CD14-positive monocyte (primary cell): ENCODE data around the gene RECK. TPM values are rescaled to one million over a fixed set of nuclear protein-coding genes. Genes with fewer than 3 reads are reported as not detected.

Source experiments
- DNase-seq, 3 donors: peaks; one replicate each; pipeline ENCODE4 v3.0.0-alpha.2; 2011 to 2022
- H2AFZ ChIP-seq: 2 replicates; pipeline ENCODE4 v1.6.0; 2012; ENCODE audit warnings: mild to moderate bottlenecking, low read depth, low read length, inconsistent platforms; ENCODE audit not compliant: insufficient read depth, poor library complexity, severe bottlenecking
- H3K27ac ChIP-seq, 2 donors: 1 replicate in 1 of 2; 2 replicates in 1 of 2; pipeline ENCODE4 v1.5.1; 2012 to 2013; ENCODE audit warnings: low read length in 2 of 2, control low read depth in 1 of 2, inconsistent platforms in 1 of 2, low read depth in 1 of 2, mild to moderate bottlenecking in 1 of 2
- H3K27me3 ChIP-seq, 2 donors: one replicate each; pipeline versions ENCODE4 v1.6.0 to v1.6.1; 2011 to 2013; ENCODE audit warnings: low read length in 2 of 2; ENCODE audit not compliant: control insufficient read depth in 2 of 2, insufficient read depth in 2 of 2
- H3K36me3 ChIP-seq, 2 donors: replicated peaks in 1 of 2; 1 replicate in 1 of 2; 2 replicates in 1 of 2; pipeline versions ENCODE4 v1.5.1 to v1.6.1; 2012 to 2013; ENCODE audit warnings: low read length in 2 of 2, control low read depth in 1 of 2, inconsistent platforms in 1 of 2, mild to moderate bottlenecking in 1 of 2; ENCODE audit not compliant: insufficient read depth in 2 of 2, control insufficient read depth in 1 of 2
- H3K4me1 ChIP-seq, 2 donors: 1 replicate in 1 of 2; 2 replicates in 1 of 2; pipeline versions ENCODE4 v1.5.1 to v1.6.1; 2012 to 2013; ENCODE audit warnings: low read length in 2 of 2, control low read depth in 1 of 2, inconsistent platforms in 1 of 2, mild to moderate bottlenecking in 1 of 2, moderate library complexity in 1 of 2; ENCODE audit not compliant: insufficient read depth in 2 of 2, control insufficient read depth in 1 of 2
- H3K4me2 ChIP-seq: replicated peaks from 2 replicates; pipeline ENCODE3; 2012; ENCODE audit warnings: low read length, moderate library complexity, mild to moderate bottlenecking; ENCODE audit not compliant: poor library complexity, severe bottlenecking; ENCODE audit errors: extremely low read depth
- H3K4me3 ChIP-seq, 3 experiments: fragments of 200-600 bp in 1 of 3; sonication (generic) in 1 of 3; replicated peaks in 1 of 3; 1 replicate in 2 of 3; 2 replicates in 1 of 3; pipeline ENCODE4 v1.5.1; 2011 to 2013; ENCODE audit warnings: low read length in 3 of 3, mild to moderate bottlenecking in 3 of 3, control low read depth in 2 of 3, low read depth in 2 of 3, inconsistent platforms in 1 of 3, moderate library complexity in 1 of 3
- H3K79me2 ChIP-seq: 2 replicates; pipeline ENCODE4 v1.6.0; 2012; ENCODE audit warnings: mild to moderate bottlenecking, control low read depth, inconsistent platforms, low read length, moderate library complexity; ENCODE audit not compliant: insufficient read depth
- H3K9ac ChIP-seq: 2 replicates; pipeline ENCODE4 v1.6.0; 2017; ENCODE audit warnings: low read length, mild to moderate bottlenecking; ENCODE audit not compliant: insufficient read depth, poor library complexity, severe bottlenecking
- H3K9me3 ChIP-seq, 2 donors: replicated peaks in 1 of 2; 1 replicate in 1 of 2; 2 replicates in 1 of 2; pipeline versions ENCODE4 v1.5.1 to v1.6.1; 2012 to 2013; ENCODE audit warnings: low read length in 2 of 2, control low read depth in 1 of 2; ENCODE audit not compliant: control insufficient read depth in 1 of 2, insufficient read depth in 1 of 2
- H4K20me1 ChIP-seq: 2 replicates; pipeline ENCODE4 v1.6.0; 2012; ENCODE audit warnings: mild to moderate bottlenecking, low read length, control low read depth, moderate library complexity; ENCODE audit not compliant: insufficient read depth
- H3K27ac Mint-ChIP-seq, 7 donors: one replicate each; pipeline ENCODE4 v1.8.0; 2020; ENCODE audit warnings: mild to moderate bottlenecking in 7 of 7, mixed read lengths in 7 of 7, moderate library complexity in 6 of 7, inconsistent platforms in 2 of 7
- H3K27me3 Mint-ChIP-seq, 3 donors: one replicate each; pipeline ENCODE4 v1.8.0; 2021 to 2022; ENCODE audit warnings: low read depth in 3 of 3, mild to moderate bottlenecking in 3 of 3, mixed read lengths in 3 of 3, moderate library complexity in 3 of 3, inconsistent platforms in 1 of 3
- H3K36me3 Mint-ChIP-seq, 2 donors: one replicate each; pipeline ENCODE4 v1.8.0; 2020; ENCODE audit warnings: mixed read lengths in 2 of 2, inconsistent platforms in 1 of 2, mild to moderate bottlenecking in 1 of 2
- H3K4me1 Mint-ChIP-seq: one replicate; pipeline ENCODE4 v1.8.0; 2020; ENCODE audit warnings: mild to moderate bottlenecking, mixed read lengths
- H3K4me3 Mint-ChIP-seq, 2 donors: one replicate each; pipeline ENCODE4 v1.8.0; 2020; ENCODE audit warnings: mild to moderate bottlenecking in 2 of 2, mixed read lengths in 2 of 2, moderate library complexity in 1 of 2
- H3K9me3 Mint-ChIP-seq, 7 donors: one replicate each; pipeline ENCODE4 v1.8.0; 2020 to 2022; ENCODE audit warnings: mixed read lengths in 7 of 7, mild to moderate bottlenecking in 6 of 7, moderate library complexity in 6 of 7, inconsistent platforms in 2 of 7
- WGBS: methylation state at CpG from one replicate; pipeline ENCODE4 v1.1.5; 2013; ENCODE audit warnings: missing lambda C conversion rate; ENCODE audit not compliant: insufficient coverage; 5-methylcytosine and 5-hydroxymethylcytosine counted together
- intact Hi-C, 2 donors: fragments of 100-400 bp; cut with micrococcal nuclease; formaldehyde crosslinking; loops; one replicate each; pipeline versions ENCODE4 v1.15.0 to v1.15.1; 2023
- polyA plus RNA-seq, 3 donors: library from polyadenylated mRNA; depleted of rRNA in 1 of 3; unstranded in 2 of 3; stranded (reverse) in 1 of 3; fragments of 300-500 nt in 2 of 3; fragments of >200 nt in 1 of 3; fragmentation: Illumina TruSeq in 2 of 3; gene quantifications; 1 replicate in 2 of 3; 2 replicates in 1 of 3; pipeline ENCODE4 v1.2.3, GENCODE V29; 2012 to 2021
- TF ChIP-seq, protein P1 (sequence below): fragments of 200-600 bp; IDR thresholded peaks from one replicate; pipeline ENCODE4 v1.8.0; 2022; ENCODE audit warnings: antibody characterized with exemption, mild to moderate bottlenecking

The RECK gene
- polyA plus RNA-seq, 3 donors, result 5.0 to 5.2 (median 5.1) TPM

- TF ChIP-seq, protein P1, sequence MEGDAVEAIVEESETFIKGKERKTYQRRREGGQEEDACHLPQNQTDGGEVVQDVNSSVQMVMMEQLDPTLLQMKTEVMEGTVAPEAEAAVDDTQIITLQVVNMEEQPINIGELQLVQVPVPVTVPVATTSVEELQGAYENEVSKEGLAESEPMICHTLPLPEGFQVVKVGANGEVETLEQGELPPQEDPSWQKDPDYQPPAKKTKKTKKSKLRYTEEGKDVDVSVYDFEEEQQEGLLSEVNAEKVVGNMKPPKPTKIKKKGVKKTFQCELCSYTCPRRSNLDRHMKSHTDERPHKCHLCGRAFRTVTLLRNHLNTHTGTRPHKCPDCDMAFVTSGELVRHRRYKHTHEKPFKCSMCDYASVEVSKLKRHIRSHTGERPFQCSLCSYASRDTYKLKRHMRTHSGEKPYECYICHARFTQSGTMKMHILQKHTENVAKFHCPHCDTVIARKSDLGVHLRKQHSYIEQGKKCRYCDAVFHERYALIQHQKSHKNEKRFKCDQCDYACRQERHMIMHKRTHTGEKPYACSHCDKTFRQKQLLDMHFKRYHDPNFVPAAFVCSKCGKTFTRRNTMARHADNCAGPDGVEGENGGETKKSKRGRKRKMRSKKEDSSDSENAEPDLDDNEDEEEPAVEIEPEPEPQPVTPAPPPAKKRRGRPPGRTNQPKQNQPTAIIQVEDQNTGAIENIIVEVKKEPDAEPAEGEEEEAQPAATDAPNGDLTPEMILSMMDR, result no peak
- Histone ChIP-seq H3K27me3 (no peaks in the 10 kb centered on the region), H3K27ac (no peak overlapping the region), H3K9me3 (no peaks in the 10 kb centered on the region), H3K4me2 (no peak overlapping the region), H2AFZ (no peak overlapping the region), H3K4me1 (no peaks in the 10 kb centered on the region), H3K4me3 (no peak overlapping the region), H3K79me2 (no peaks in the 10 kb centered on the region), H3K9ac (no peak overlapping the region), H3K36me3 (no peaks in the 10 kb centered on the region), H4K20me1 (peaks cover 4% of the 10 kb centered on the region)
- no peak for DNase-seq
- Mint-ChIP-seq H3K4me1 (no peaks in the 10 kb centered on the region), H3K27ac (no peak overlapping the region), H3K36me3 (peaks cover 0 to 7% of the 10 kb centered on the region in 2 donors), H3K4me3 (no peak overlapping the region), H3K9me3 (peaks cover 0 to 4% (median 0%) of the 10 kb centered on the region in 7 donors), H3K27me3 (no peaks in the 10 kb centered on the region)
- WGBS, result 100% methylated on average over 1 of the region's 2 CpGs
- intact Hi-C loops, result no loop called here
Measured at GRCh38 chr9:36051317-36051716, 14.6 kb downstream of the RECK start.

DNA sequence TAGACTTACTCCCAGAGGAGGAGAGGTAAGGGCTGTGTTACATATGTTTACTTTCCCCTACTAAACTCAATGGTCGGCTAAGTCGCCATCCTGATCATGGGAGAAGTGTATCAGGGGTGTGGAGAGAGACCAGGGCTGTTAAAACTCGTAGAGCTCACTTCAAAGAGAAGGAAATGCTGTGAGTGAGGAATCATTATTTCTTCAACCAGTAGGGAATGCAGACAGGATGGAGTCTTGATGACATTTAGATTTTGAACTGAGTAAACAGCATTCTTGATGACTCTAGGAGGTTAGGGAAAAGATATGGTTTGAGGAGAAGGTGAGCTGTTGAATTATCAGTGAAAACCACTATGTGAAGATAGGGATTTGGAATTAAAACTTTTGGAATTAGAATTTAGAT lies 17.3 kb downstream of the RECK start:
- Histone ChIP-seq H3K36me3 (no peaks in the 10 kb centered on the region), H3K9ac (no peak overlapping the region), H3K9me3 (no peaks in the 10 kb centered on the region), H3K79me2 (no peaks in the 10 kb centered on the region), H4K20me1 (peaks cover 4% of the 10 kb centered on the region), H3K27ac (no peak overlapping the region), H3K27me3 (no peaks in the 10 kb centered on the region), H3K4me1 (no peaks in the 10 kb centered on the region), H3K4me3 (no peak overlapping the region), H2AFZ (no peak overlapping the region), H3K4me2 (no peak overlapping the region)
- intact Hi-C loops, result no loop called here
- Mint-ChIP-seq H3K27me3 (no peaks in the 10 kb centered on the region), H3K27ac (no peak overlapping the region), H3K9me3 (peaks cover 0 to 2% (median 0%) of the 10 kb centered on the region in 7 donors), H3K4me1 (no peaks in the 10 kb centered on the region), H3K36me3 (peaks cover 0 to 7% of the 10 kb centered on the region in 2 donors), H3K4me3 (no peak overlapping the region)
- DNase-seq, result no peak
- TF ChIP-seq, protein P1, result no peak
- WGBS, result 80% methylated on average over 1 of the region's 3 CpGs
